HG03060 (cell line): ENCODE results near the gene SYNE2.

Experiments
- ATAC-seq: cut with Tn5 transposase; IDR thresholded peaks from one replicate; pipeline ENCODE4 v1.9.1; 2021; ENCODE audit warnings: low read depth, moderate number of reproducible peaks; ENCODE audit not compliant: unreplicated experiment

Gene SYNE2

GRCh38 chr14:64235652-64236640, 383.1 kb downstream of the SYNE2 start:
- ATAC-seq: peak; percentile 37

- ATAC-seq: no peak
These were observed 385.2 kb downstream of the SYNE2 start for GRCh38 chr14:64238049-64238448.

DNA sequence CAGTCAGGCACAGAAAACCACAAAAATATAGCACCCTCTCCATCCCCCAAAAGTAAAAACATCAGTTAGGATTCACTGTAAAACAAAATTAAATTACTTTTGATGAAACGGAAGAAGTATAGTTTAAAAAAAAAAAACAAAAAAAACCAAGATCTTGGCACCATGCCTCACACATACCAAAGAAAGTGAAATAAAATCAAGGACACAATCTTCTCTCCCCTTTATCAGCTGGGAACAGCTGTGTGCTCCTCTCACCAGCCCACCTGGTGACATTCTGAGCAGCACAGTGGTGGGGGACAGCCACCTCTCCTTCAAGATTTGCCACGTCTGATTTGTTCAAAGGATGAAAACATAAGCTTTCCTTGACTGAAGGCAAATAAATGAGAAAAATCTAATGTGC, 385.8 kb downstream of the SYNE2 start:
- no peak for ATAC-seq

DNA sequence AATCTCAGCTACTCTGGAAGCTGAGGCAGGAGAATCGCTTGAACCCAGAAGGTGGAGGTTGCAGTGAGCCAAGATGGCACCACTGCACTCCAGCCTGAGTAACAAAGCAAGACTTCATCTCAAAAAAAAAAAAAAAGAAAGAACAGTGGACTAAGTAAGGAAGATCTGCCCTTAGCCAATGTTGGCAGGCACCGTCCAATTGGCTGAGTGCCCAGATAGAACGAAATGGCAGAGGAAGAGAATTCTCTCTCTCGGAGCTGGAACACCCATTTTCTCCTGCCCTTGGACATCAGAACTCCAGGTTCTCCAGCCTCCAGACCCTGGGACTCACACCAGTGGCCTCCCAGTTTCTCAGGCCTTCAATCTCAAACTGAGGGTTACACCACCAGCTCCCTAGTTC, 391.5 kb downstream of the SYNE2 start:
- ATAC-seq: no peak

GRCh38 chr14:64245491-64245890, 392.7 kb downstream of the SYNE2 start:
- ATAC-seq: no peak

- no peak for ATAC-seq
These were observed 393.9 kb downstream of the SYNE2 start for GRCh38 chr14:64246688-64247087.

- ATAC-seq: no peak
These were observed 394.4 kb downstream of the SYNE2 start for GRCh38 chr14:64247195-64247594.

DNA sequence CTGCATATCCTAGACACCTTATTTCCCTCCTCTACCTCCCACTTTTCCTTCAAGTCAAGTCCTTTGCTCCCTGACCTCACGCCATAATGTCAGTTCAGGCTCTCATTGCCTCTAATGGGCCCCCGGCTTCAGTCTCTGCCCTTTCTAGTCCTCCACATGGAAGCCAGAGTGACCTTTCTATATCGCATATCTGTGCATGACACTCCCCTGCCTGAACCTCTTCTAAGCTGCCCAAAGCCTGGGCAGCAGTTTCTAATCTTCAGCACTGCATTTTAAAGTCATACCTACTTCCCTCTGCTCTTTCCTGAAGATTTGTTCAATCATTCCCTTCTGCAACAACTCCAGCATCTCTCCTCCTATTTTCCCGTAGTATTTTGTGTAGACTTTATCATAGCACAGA, 395.9 kb downstream of the SYNE2 start:
- no peak for ATAC-seq

GRCh38 chr14:64249363-64249762, 396.6 kb downstream of the SYNE2 start:
- ATAC-seq: no peak

- ATAC-seq: no peak
These were observed 400.9 kb downstream of the SYNE2 start for GRCh38 chr14:64253672-64254071.

- no peak for ATAC-seq
These were observed 403.0 kb downstream of the SYNE2 start for GRCh38 chr14:64255756-64256155.

DNA sequence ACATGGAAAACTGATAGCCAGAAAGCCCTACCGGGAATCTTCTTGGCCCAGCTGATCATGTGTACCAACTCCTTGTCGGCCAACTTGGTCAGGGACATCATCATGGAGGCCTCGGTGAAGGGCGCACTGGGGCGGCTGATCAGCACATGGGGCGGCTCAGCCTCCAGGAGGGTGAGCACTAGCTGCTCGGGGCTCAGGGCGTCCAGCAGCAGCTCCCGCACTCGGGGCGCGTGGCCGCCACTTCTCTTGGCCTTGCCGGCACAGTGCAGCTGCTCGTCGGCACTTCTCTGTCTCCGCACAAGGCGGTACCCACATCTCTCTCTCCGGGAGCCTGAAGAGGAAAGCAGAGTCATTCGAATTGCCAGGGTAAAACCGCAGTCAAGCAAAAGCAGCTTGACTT, 407.6 kb downstream of the SYNE2 start:
- ATAC-seq: no peak

GRCh38 chr14:64265222-64265621, 412.4 kb downstream of the SYNE2 start:
- ATAC-seq: no peak

DNA sequence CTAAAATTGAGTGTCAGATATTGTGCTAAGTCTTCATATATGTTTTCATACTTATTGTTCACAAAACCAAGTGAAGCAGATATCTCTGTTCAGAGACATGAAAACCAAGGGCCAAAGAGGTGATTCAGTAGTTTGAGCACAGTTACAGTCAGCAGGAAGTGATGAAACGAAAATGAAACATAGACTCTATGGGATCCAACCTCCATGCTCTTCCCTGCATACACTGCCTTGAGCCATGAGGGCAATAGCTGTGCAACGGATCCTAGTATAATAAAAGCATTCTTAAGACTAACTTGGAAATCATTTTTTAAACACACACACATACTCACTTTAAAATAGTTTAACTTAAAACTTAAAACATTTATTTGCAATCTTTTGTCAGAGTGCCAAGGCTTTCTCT, 413.4 kb downstream of the SYNE2 start:
- ATAC-seq: no peak

DNA sequence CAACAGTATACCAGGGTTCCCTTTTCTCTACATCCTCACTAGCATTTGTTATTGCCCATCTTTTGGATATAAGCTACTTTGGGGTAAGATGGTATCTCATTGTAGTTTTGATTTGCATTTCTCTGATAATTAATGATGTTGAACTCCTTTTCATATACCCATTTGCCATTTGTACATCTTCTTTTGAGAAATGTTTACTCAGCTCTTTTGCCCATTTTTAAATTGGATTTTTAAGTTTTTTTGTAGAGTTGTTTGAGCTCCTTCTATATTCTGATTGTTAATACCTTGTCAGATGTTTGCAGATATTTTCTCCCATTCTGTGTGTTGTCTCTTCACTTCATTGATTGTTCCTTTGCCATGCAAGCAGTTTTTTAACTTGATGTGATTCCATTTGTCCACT, 419.2 kb downstream of the SYNE2 start:
- no peak for ATAC-seq
